Stimulated activated naive CD8-positive, alpha-beta T cell treated with anti-CD3 and anti-CD28 coated beads, Interleukin-15, Interleukin-2, amounts not matched to agents 100 ng/mL and 50 ng/mL, for 24 hours (primary cell): ENCODE results near the gene NOP53.
A peak's percentile ranks its signal among the peaks of the same experiment; 100 is the strongest.

Source experiments
- H3K27ac Mint-ChIP-seq: one replicate; pipeline ENCODE4 v1.8.0; 2021; ENCODE audit warnings: mild to moderate bottlenecking, mixed read lengths
- H3K27me3 Mint-ChIP-seq: one replicate; pipeline ENCODE4 v1.8.0; 2021; ENCODE audit warnings: mixed read lengths
- H3K36me3 Mint-ChIP-seq: one replicate; pipeline ENCODE4 v1.8.0; 2021; ENCODE audit warnings: low read depth, mixed read lengths
- H3K4me1 Mint-ChIP-seq: one replicate; pipeline ENCODE4 v1.8.0; 2021; ENCODE audit warnings: low read depth, mixed read lengths
- H3K4me3 Mint-ChIP-seq: one replicate; pipeline ENCODE4 v1.8.0; 2021; ENCODE audit warnings: mild to moderate bottlenecking, mixed read lengths
- H3K9me3 Mint-ChIP-seq: one replicate; pipeline ENCODE4 v1.8.0; 2021; ENCODE audit warnings: mixed read lengths

Gene NOP53

GRCh38 chr19:47745010-47745901 lies at the start of gene NOP53:
Gene NOP53 (plus strand): TSS chr19:47745546. CDS start chr19:47745560, 14 bp downstream.
- H3K4me1 Mint-ChIP-seq: peaks cover 63% of the 10 kb centered on the region
- H3K36me3 Mint-ChIP-seq: peaks cover 25% of the 10 kb centered on the region
- H3K27ac Mint-ChIP-seq: peak within 1 kb of the TSS; percentile 99
- no peaks in the 10 kb centered on the region for H3K27me3 Mint-ChIP-seq
- H3K4me3 Mint-ChIP-seq: peak within 1 kb of the TSS; percentile 98
- H3K9me3 Mint-ChIP-seq: no peaks in the 10 kb centered on the region

- no peaks in the 10 kb centered on the region for H3K4me1 Mint-ChIP-seq
- H3K27ac Mint-ChIP-seq: no peak overlapping the region
- H3K4me3 Mint-ChIP-seq: no peak overlapping the region
- peaks cover 10% of the 10 kb centered on the region for H3K36me3 Mint-ChIP-seq
- no peaks in the 10 kb centered on the region for H3K9me3 Mint-ChIP-seq
- H3K27me3 Mint-ChIP-seq: no peaks in the 10 kb centered on the region
Observed at GRCh38 chr19:47696635-47697034, 48.7 kb upstream of the NOP53 start.

- no peaks in the 10 kb centered on the region for H3K4me1 Mint-ChIP-seq
- H3K27ac Mint-ChIP-seq: no peak overlapping the region
- H3K9me3 Mint-ChIP-seq: no peaks in the 10 kb centered on the region
- H3K36me3 Mint-ChIP-seq: peaks cover 14% of the 10 kb centered on the region
- no peaks in the 10 kb centered on the region for H3K27me3 Mint-ChIP-seq
- H3K4me3 Mint-ChIP-seq: no peak overlapping the region
Observed at GRCh38 chr19:47697863-47698609, 47.3 kb upstream of the NOP53 start.

DNA sequence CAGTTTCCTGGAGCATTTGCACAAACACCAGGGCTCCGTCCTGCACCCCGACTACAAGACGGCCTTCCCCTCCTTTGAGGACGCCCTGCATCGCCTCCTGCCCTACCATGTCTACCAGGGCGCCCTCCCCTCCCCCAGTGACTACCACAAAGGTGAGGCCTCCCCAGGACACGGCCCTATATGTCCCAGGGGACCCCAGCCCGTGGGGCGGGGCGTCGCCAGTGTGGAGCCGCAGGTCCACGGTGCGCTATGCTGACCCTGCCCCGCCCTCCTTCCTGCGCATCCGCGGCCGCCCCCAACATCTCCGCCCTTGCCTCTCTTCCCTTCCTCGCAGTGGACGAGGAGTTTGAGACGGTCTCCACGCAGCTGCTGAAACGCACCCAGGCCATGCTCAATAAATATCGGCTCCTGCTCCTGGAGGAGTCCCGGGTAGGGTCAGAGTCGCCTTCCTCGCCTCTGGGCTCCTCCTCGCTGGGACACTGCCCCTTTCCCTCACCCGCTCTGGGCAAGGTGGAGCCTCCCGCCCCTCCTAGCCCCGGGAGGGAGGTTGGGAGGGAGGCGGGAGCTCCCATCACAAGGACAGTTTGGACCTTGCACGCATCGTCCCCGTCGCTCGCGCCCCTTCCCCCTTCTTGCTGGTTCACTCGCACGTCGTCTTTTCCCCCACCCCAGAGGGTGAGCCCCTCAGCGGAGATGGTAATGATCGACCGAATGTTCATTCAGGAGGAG lies 46.6 kb upstream of the NOP53 start:
- Mint-ChIP-seq H3K36me3 (peaks cover 16% of the 10 kb centered on the region), H3K9me3 (no peaks in the 10 kb centered on the region), H3K27ac (no peak overlapping the region), H3K27me3 (no peaks in the 10 kb centered on the region), H3K4me3 (no peak overlapping the region), H3K4me1 (no peaks in the 10 kb centered on the region)

DNA sequence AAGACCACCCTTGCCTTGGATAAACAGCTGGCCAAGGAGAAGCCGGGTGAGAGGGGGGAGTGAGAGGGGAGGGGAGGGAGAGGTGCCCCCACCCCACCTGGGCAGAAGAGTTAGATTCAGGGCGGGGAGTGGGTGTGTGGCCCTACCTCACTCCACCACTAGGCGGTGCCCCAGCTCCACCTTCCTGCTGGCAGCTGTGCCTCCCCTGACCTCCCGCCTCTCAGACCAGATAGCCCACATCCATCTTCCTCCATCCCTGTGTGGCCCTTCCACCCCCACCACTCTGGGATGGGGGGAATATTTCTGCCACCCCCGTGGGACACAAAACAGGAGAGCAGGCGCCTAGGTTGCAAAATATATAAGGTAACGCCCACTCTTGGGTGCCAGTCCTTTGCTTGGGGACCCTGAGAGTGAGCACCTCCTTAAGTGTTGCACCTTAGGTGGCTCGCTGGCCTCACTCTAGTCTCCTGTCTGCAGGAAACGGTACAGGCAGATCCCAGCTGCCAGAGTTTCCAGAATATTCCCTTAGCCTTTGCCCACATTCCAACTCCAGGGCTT lies 45.9 kb upstream of the NOP53 start:
- no peaks in the 10 kb centered on the region for H3K4me1 Mint-ChIP-seq
- no peaks in the 10 kb centered on the region for H3K9me3 Mint-ChIP-seq
- H3K36me3 Mint-ChIP-seq: peaks cover 16% of the 10 kb centered on the region
- H3K4me3 Mint-ChIP-seq: no peak overlapping the region
- H3K27ac Mint-ChIP-seq: no peak overlapping the region
- no peaks in the 10 kb centered on the region for H3K27me3 Mint-ChIP-seq

DNA sequence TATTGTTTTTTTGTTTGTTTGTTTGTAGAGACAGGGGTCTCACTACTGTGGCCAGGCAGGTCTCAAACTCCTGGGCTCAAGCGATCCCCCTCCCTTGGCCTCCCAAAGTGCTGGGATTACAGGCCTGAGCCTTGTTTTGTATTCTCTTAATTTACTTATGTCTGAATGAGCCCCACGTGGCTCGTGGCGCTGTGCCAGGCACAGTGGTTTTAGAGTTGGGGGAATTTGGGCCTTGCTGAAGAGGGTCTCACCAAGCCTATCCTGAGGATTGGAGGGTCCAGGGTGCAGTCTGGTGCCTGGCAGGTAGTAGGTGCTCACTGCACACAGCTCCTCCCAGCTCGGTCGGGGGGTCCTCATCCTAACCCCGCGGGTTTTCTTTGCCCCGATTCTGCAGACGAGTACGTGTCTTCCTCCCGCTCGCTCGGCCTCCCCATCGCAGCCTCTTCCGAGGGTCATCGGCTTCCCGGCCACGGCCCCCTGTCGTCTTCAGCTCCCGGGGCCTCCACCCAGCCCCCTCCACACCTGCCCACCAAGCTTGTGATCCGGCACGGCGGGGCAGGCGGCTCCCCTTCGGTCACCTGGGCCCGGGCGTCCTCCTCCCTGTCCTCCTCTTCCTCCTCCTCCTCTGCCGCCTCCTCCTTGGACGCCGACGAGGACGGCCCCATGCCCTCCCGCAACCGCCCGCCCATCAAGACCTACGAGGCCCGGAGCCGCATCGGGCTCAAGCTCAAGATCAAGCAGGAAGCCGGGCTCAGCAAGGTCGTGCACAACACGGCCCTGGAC lies 44.2 kb upstream of the NOP53 start:
- H3K27me3 Mint-ChIP-seq: no peaks in the 10 kb centered on the region
- H3K27ac Mint-ChIP-seq: no peak overlapping the region
- H3K36me3 Mint-ChIP-seq: peaks cover 16% of the 10 kb centered on the region
- H3K9me3 Mint-ChIP-seq: no peaks in the 10 kb centered on the region
- no peaks in the 10 kb centered on the region for H3K4me1 Mint-ChIP-seq
- H3K4me3 Mint-ChIP-seq: no peak overlapping the region

DNA sequence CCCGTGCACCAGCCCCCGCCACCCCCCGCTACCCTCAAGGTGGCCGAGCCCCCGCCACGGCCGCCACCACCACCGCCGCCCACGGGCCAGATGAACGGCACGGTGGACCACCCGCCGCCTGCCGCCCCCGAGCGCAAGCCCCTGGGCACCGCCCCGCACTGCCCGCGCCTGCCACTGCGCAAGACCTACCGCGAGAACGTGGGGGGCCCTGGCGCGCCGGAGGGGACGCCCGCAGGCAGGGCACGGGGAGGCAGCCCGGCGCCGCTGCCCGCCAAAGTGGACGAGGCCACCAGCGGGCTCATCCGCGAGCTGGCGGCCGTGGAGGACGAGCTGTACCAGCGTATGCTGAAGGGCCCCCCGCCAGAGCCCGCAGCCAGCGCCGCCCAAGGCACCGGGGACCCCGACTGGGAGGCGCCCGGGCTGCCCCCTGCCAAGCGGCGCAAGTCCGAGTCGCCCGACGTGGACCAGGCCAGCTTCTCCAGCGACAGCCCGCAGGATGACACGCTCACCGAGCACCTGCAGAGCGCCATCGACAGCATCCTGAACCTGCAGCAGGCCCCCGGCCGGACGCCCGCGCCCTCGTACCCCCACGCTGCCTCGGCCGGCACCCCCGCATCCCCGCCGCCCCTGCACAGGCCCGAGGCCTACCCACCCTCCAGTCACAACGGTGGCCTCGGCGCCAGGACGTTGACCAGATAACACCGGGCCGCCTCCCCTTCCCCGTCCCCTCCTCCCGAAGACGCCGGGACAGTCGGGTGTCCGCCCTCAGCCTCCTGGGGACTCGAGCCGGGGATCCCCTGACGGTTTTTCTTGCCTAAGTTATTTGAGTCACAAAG lies 43.4 kb upstream of the NOP53 start:
- Mint-ChIP-seq H3K9me3 (no peaks in the 10 kb centered on the region), H3K27me3 (peaks cover 2% of the 10 kb centered on the region), H3K4me3 (no peak overlapping the region), H3K27ac (no peak overlapping the region), H3K36me3 (peaks cover 16% of the 10 kb centered on the region), H3K4me1 (no peaks in the 10 kb centered on the region)

- H3K36me3 Mint-ChIP-seq: peaks cover 16% of the 10 kb centered on the region
- no peak overlapping the region for H3K27ac Mint-ChIP-seq
- no peak overlapping the region for H3K4me3 Mint-ChIP-seq
- H3K9me3 Mint-ChIP-seq: no peaks in the 10 kb centered on the region
- no peaks in the 10 kb centered on the region for H3K4me1 Mint-ChIP-seq
- H3K27me3 Mint-ChIP-seq: peaks cover 9% of the 10 kb centered on the region
Observed at GRCh38 chr19:47702671-47703070, 42.7 kb upstream of the NOP53 start.

DNA sequence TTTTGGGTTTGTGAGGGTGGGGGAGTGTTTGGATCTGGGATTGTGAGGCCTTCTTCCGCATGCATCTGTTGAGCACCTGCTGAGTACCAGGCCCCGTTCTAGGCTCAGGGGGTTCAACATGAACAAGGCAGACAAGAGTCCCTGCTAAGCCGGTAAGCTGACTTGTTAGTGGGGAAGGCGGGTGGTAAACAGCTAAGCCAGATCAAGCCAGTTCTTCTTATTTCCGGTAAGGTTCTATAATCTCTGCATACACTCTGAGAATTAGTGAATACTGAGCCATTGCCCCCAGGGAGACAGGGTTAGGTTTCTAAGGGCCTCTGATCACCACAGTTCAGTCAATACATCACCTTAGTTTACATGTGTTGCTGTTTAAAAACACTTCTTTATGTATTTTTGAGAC lies 42.0 kb upstream of the NOP53 start:
- Mint-ChIP-seq H3K9me3 (no peaks in the 10 kb centered on the region), H3K27ac (no peak overlapping the region), H3K36me3 (peaks cover 16% of the 10 kb centered on the region), H3K27me3 (peaks cover 9% of the 10 kb centered on the region), H3K4me1 (no peaks in the 10 kb centered on the region), H3K4me3 (no peak overlapping the region)

GRCh38 chr19:47704024-47704423 lies 41.3 kb upstream of the NOP53 start:
- Mint-ChIP-seq H3K36me3 (peaks cover 16% of the 10 kb centered on the region), H3K4me3 (no peak overlapping the region), H3K4me1 (no peaks in the 10 kb centered on the region), H3K9me3 (no peaks in the 10 kb centered on the region), H3K27ac (no peak overlapping the region), H3K27me3 (peaks cover 9% of the 10 kb centered on the region)

- Mint-ChIP-seq H3K4me3 (no peak overlapping the region), H3K27me3 (peaks cover 9% of the 10 kb centered on the region), H3K9me3 (no peaks in the 10 kb centered on the region), H3K27ac (no peak overlapping the region), H3K4me1 (no peaks in the 10 kb centered on the region), H3K36me3 (peaks cover 16% of the 10 kb centered on the region)
Observed at GRCh38 chr19:47704656-47705055, 40.7 kb upstream of the NOP53 start.

- Mint-ChIP-seq H3K4me1 (no peaks in the 10 kb centered on the region), H3K4me3 (no peak overlapping the region), H3K36me3 (peaks cover 6% of the 10 kb centered on the region), H3K27ac (no peak overlapping the region), H3K9me3 (no peaks in the 10 kb centered on the region), H3K27me3 (peaks cover 15% of the 10 kb centered on the region)
Observed at GRCh38 chr19:47707135-47707925, 38.0 kb upstream of the NOP53 start.
